Liver (tissue), 9 donors: Measurements from ENCODE around the gene RAD51B. TPM values are rescaled to one million over a fixed set of nuclear protein-coding genes. Genes with fewer than 3 reads are reported as not detected.

ENCODE experiments used
- DNase-seq: peaks from one replicate; pipeline ENCODE4 v3.0.0-alpha.2; 2017; ENCODE audit warnings: low spot score
- H3K27ac ChIP-seq, 2 donors: one replicate each; pipeline ENCODE4 v1.7.0; 2013; ENCODE audit warnings: inconsistent platforms in 2 of 2, low read length in 2 of 2, control low read depth in 1 of 2, low read depth in 1 of 2, mild to moderate bottlenecking in 1 of 2
- H3K27me3 ChIP-seq, 4 donors: one replicate each; pipeline versions ENCODE4 v1.6.1 to v1.7.0; 2013; ENCODE audit warnings: low read length in 3 of 4, inconsistent platforms in 1 of 4, mild to moderate bottlenecking in 1 of 4, moderate library complexity in 1 of 4; ENCODE audit not compliant: control insufficient read depth in 4 of 4, insufficient read depth in 4 of 4
- H3K36me3 ChIP-seq, 4 donors: one replicate each; pipeline versions ENCODE4 v1.6.1 to v1.7.0; 2013; ENCODE audit warnings: low read length in 3 of 4, mild to moderate bottlenecking in 3 of 4, low read depth in 1 of 4, moderate library complexity in 1 of 4; ENCODE audit not compliant: control insufficient read depth in 4 of 4, insufficient read depth in 3 of 4
- H3K4me1 ChIP-seq, 4 donors: one replicate each; pipeline versions ENCODE4 v1.6.1 to v1.7.0; 2013; ENCODE audit warnings: low read length in 3 of 4, mild to moderate bottlenecking in 3 of 4, moderate library complexity in 1 of 4; ENCODE audit not compliant: control insufficient read depth in 4 of 4, insufficient read depth in 4 of 4
- H3K4me3 ChIP-seq, 3 donors: one replicate each; pipeline versions ENCODE4 v1.6.1 to v1.7.0; 2013; ENCODE audit warnings: low read length in 3 of 3, control low read depth in 1 of 3, low read depth in 1 of 3, mild to moderate bottlenecking in 1 of 3
- H3K9ac ChIP-seq, 2 donors: one replicate each; pipeline ENCODE4 v1.7.0; 2013; ENCODE audit warnings: low read length in 2 of 2, mild to moderate bottlenecking in 2 of 2, moderate library complexity in 2 of 2, control low read depth in 1 of 2, low read depth in 1 of 2
- H3K9me3 ChIP-seq, 4 donors: one replicate each; pipeline versions ENCODE4 v1.6.1 to v1.7.0; 2013; ENCODE audit warnings: low read length in 3 of 4; ENCODE audit not compliant: control insufficient read depth in 4 of 4
- FOXA2 ChIP-seq: IDR thresholded peaks from 2 replicates; pipeline ENCODE4 v1.6.1; 2016; ENCODE audit warnings: antibody characterized with exemption
- GABPA ChIP-seq, 2 donors: IDR thresholded peaks in 1 of 2; conservative IDR thresholded peaks in 1 of 2; 2 replicates each; pipeline ENCODE4 v1.6.1; 2016; ENCODE audit warnings: antibody characterized with exemption in 2 of 2, mild to moderate bottlenecking in 1 of 2, moderate library complexity in 1 of 2
- HNF4A ChIP-seq, 2 donors: conservative IDR thresholded peaks; 2 replicates each; pipeline ENCODE4 v1.6.1; 2016; ENCODE audit warnings: antibody characterized with exemption in 2 of 2, mild to moderate bottlenecking in 2 of 2
- JUND ChIP-seq, 2 donors: IDR thresholded peaks; 2 replicates each; pipeline ENCODE4 v1.6.1; 2016; ENCODE audit warnings: antibody characterized with exemption in 2 of 2
- NR2F2 ChIP-seq: IDR thresholded peaks from 2 replicates; pipeline ENCODE4 v1.6.1; 2016; ENCODE audit warnings: antibody characterized with exemption
- RAD21 ChIP-seq, 2 donors: IDR thresholded peaks; 2 replicates each; pipeline ENCODE4 v1.6.1; 2016; ENCODE audit warnings: antibody characterized with exemption in 2 of 2, mild to moderate bottlenecking in 2 of 2
- REST ChIP-seq: IDR thresholded peaks from 2 replicates; pipeline ENCODE4 v1.6.1; 2016; ENCODE audit warnings: antibody characterized with exemption, mild to moderate bottlenecking
- RXRA ChIP-seq, 2 donors: IDR thresholded peaks; 2 replicates each; pipeline ENCODE4 v1.6.1; 2017 to 2018; ENCODE audit warnings: antibody characterized with exemption in 2 of 2, mild to moderate bottlenecking in 1 of 2
- SP1 ChIP-seq: IDR thresholded peaks from 2 replicates; pipeline ENCODE4 v1.6.1; 2018; ENCODE audit warnings: antibody characterized with exemption, mild to moderate bottlenecking
- YY1 ChIP-seq: IDR thresholded peaks from 2 replicates; pipeline ENCODE4 v1.6.1; 2016; ENCODE audit warnings: antibody characterized with exemption, mild to moderate bottlenecking
- WGBS: extraction: QIAGEN DNeasy Blood & Tissue Kit; methylation state at CpG from one replicate; pipeline ENCODE4 v1.1.7; 2013; 5-methylcytosine and 5-hydroxymethylcytosine counted together
- polyA plus RNA-seq, 2 donors: library from polyadenylated mRNA; stranded (reverse) in 1 of 2; unstranded in 1 of 2; fragments of 200-250 nt in 1 of 2; fragments of >200 nt in 1 of 2; fragmentation: Nextera tagmentation in 1 of 2; extraction: Ambion mirVana in 1 of 2; gene quantifications; one replicate each; pipeline versions ENCODE4 v1.2.1 to v1.2.3, GENCODE V29; 2013 to 2015
- total RNA-seq, 2 donors: library from RNA; depleted of rRNA; stranded (reverse); fragments of >200 nt; gene quantifications; one replicate each; pipeline ENCODE4 v1.2.3, GENCODE V29; 2014
- TF ChIP-seq, protein P1 (sequence below): IDR thresholded peaks from 2 replicates; pipeline ENCODE4 v1.6.1; 2016; ENCODE audit warnings: antibody characterized with exemption
- TF ChIP-seq, protein P2 (sequence below): IDR thresholded peaks from 2 replicates; pipeline ENCODE4 v1.6.1; 2016; ENCODE audit warnings: antibody characterized with exemption
- TF ChIP-seq, protein P3 (sequence below): fragments of 150-350 bp; IDR thresholded peaks from 2 replicates; pipeline ENCODE4 v1.5.1; 2017; ENCODE audit warnings: improper control_type of control experiment, low read depth, low read length; ENCODE audit not compliant: missing input control
- donor health status: healthy.
- donor health status: healthy.
- donor health status: healthy.
- donor health status: healthy.
- donor health status: healthy.

The RAD51B gene
- total and polyA plus RNA-seq, 4 donors, result 0.81 to 12.9 (median 2.4) TPM

- TF ChIP-seq SP1 (peak; percentile 10), FOXA2 (peak; percentile 55), HNF4A (conservative IDR thresholded peaks at IDR 0.05) (peak in 1 of 2 donors; percentile 10), RAD21 (IDR thresholded peaks at IDR 0.05) (peak; percentile 4 to 17), YY1 (no peak)
- Histone ChIP-seq H3K36me3 (no peaks in the 10 kb centered on the region), H3K9ac (no peak overlapping the region), H3K4me1 (peaks cover 0 to 20% (median 5%) of the 10 kb centered on the region in 4 donors), H3K27me3 (no peaks in the 10 kb centered on the region), H3K27ac (peak overlapping the region in 1 of 2 donors; percentile 28), H3K9me3 (no peaks in the 10 kb centered on the region), H3K4me3 (no peak overlapping the region)
- 20% methylated on average over 2 of the region's 2 CpGs for WGBS
- no peak for DNase-seq
These were observed 142.7 kb downstream of the RAD51B start for GRCh38 chr14:67962215-67962644.

- H3K27me3 ChIP-seq, result no peaks in the 10 kb centered on the region
- WGBS, result 69% methylated on average over 2 of the region's 2 CpGs
- TF ChIP-seq YY1, result no peak
- TF ChIP-seq, protein P1, sequence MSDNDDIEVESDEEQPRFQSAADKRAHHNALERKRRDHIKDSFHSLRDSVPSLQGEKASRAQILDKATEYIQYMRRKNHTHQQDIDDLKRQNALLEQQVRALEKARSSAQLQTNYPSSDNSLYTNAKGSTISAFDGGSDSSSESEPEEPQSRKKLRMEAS, result no peak
- no peak for TF ChIP-seq GABPA (IDR thresholded peaks at IDR 0.05 in 1 of 2, conservative IDR thresholded peaks at IDR 0.05 in 1 of 2)
- TF ChIP-seq, protein P2, sequence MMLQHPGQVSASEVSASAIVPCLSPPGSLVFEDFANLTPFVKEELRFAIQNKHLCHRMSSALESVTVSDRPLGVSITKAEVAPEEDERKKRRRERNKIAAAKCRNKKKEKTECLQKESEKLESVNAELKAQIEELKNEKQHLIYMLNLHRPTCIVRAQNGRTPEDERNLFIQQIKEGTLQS, result no peak
- no peaks in the 10 kb centered on the region for H3K9me3 ChIP-seq
- peaks cover 0 to 20% (median 5%) of the 10 kb centered on the region in 4 donors for H3K4me1 ChIP-seq
- no peak overlapping the region for H3K27ac ChIP-seq
- H3K9ac ChIP-seq, result no peak overlapping the region
- no peak for DNase-seq
- H3K4me3 ChIP-seq, result no peak overlapping the region
- no peaks in the 10 kb centered on the region for H3K36me3 ChIP-seq
These were observed 144.0 kb downstream of the RAD51B start for GRCh38 chr14:67963545-67963944.

DNA sequence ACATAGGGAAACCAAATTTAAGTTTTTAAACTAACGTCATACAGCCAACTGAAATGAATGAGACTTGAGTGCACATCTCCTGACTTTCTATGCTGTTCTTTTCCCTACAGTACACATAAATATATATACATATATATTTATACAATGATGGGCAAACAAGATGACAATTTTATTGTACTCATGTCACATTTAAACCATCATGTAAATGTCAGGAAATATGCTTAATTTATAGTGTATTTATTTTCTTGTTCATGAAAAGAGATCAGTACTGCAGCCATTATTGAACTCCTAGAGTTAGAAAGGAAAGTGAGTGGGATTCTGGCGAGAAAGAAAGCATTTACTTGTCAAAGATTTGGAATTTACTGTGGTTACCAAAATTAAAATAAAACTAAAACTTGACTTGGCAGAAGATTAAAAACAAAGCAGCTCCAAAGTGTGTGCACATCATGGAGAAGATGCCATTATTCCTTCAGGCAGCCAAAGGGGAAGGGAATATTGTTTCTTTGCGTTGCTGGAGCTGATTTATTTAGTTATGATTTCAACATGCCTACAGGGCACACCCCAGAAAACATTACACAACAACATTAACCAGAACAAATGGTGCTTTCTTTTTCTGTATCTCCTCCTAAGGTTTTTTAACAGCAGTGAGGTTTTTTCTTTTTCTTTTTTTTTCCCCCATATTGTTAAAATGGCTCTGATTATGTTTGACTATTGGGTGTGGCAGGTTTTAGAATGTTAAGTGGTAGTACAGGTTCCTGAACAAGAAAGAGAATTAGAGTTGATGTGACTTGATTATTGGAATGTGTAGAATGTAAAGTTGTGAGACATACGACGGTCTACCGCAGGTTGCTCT lies 144.6 kb downstream of the RAD51B start:
- Histone ChIP-seq H3K9me3 (no peaks in the 10 kb centered on the region), H3K27ac (no peak overlapping the region), H3K36me3 (no peaks in the 10 kb centered on the region), H3K27me3 (no peaks in the 10 kb centered on the region), H3K9ac (no peak overlapping the region), H3K4me1 (peaks cover 0 to 20% (median 5%) of the 10 kb centered on the region in 4 donors), H3K4me3 (no peak overlapping the region)
- DNase-seq, result no peak
- TF ChIP-seq, protein P3, sequence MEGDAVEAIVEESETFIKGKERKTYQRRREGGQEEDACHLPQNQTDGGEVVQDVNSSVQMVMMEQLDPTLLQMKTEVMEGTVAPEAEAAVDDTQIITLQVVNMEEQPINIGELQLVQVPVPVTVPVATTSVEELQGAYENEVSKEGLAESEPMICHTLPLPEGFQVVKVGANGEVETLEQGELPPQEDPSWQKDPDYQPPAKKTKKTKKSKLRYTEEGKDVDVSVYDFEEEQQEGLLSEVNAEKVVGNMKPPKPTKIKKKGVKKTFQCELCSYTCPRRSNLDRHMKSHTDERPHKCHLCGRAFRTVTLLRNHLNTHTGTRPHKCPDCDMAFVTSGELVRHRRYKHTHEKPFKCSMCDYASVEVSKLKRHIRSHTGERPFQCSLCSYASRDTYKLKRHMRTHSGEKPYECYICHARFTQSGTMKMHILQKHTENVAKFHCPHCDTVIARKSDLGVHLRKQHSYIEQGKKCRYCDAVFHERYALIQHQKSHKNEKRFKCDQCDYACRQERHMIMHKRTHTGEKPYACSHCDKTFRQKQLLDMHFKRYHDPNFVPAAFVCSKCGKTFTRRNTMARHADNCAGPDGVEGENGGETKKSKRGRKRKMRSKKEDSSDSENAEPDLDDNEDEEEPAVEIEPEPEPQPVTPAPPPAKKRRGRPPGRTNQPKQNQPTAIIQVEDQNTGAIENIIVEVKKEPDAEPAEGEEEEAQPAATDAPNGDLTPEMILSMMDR, result no peak
- TF ChIP-seq GABPA (IDR thresholded peaks at IDR 0.05 in 1 of 2, conservative IDR thresholded peaks at IDR 0.05 in 1 of 2) (no peak), RAD21 (IDR thresholded peaks at IDR 0.05) (peak; percentile 28 to 37), JUND (IDR thresholded peaks at IDR 0.05) (no peak), YY1 (peak; percentile 39), SP1 (peak; percentile 28), REST (no peak), NR2F2 (no peak), RXRA (IDR thresholded peaks at IDR 0.05) (peak; percentile 7 to 9), HNF4A (conservative IDR thresholded peaks at IDR 0.05) (peak; percentile 29 to 36)
- TF ChIP-seq, protein P2, result no peak
- 73% methylated on average over 6 of the region's 6 CpGs for WGBS
